Astrocyte of the spinal cord (primary cell): ENCODE results near the gene CCND1.

Experiments used
- DNase-seq: peaks from one replicate; pipeline ENCODE4 v3.0.0; 2011; ENCODE audit warnings: low read depth, low spot score
- H3K4me3 ChIP-seq: 2 replicates; pipeline ENCODE4 v1.5.1; 2011; ENCODE audit warnings: low read depth, mild to moderate bottlenecking, low read length, moderate library complexity
- CTCF ChIP-seq: IDR thresholded peaks from 2 replicates; pipeline ENCODE4 v1.5.1; 2012; ENCODE audit warnings: low read depth, mild to moderate bottlenecking, low read length, inconsistent platforms
- in situ Hi-C: cut with HindIII; loops from 2 replicates; pipeline ENCODE4 v1.10.0; 2017; ENCODE audit warnings: low sequenced_read_pairs

CCND1 gene

GRCh38 chr11:69639831-69640230 lies 1.1 kb upstream of the CCND1 start:
- TF ChIP-seq CTCF: no peak
- no peak for DNase-seq
- in situ Hi-C loops: no loop called here
- H3K4me3 ChIP-seq: peak overlapping the region; percentile 89

GRCh38 chr11:69640260-69640994 lies 529 bp upstream of the CCND1 start:
- in situ Hi-C loops: no loop called here
- peak overlapping the region; percentile 89 for H3K4me3 ChIP-seq
- DNase-seq: no peak
- TF ChIP-seq CTCF: no peak

- DNase-seq: no peak
- H3K4me3 ChIP-seq: peak overlapping the region; percentile 89
- no peak for TF ChIP-seq CTCF
- in situ Hi-C loops: no loop called here
Observed at GRCh38 chr11:69641681-69642548, 959 bp downstream of the CCND1 start.

GRCh38 chr11:69642549-69642912 lies 1.6 kb downstream of the CCND1 start:
- no peak for DNase-seq
- no peak for TF ChIP-seq CTCF
- in situ Hi-C loops: no loop called here
- H3K4me3 ChIP-seq: peak overlapping the region; percentile 89

GRCh38 chr11:69642913-69643632 lies 2.1 kb downstream of the CCND1 start:
- in situ Hi-C loops: no loop called here
- DNase-seq: peak; percentile 84
- TF ChIP-seq CTCF: peak; percentile 70
- peak overlapping the region; percentile 89 for H3K4me3 ChIP-seq

GRCh38 chr11:69643646-69644045 lies 2.7 kb downstream of the CCND1 start:
- in situ Hi-C loops: no loop called here
- TF ChIP-seq CTCF: no peak
- no peak for DNase-seq
- H3K4me3 ChIP-seq: peak overlapping the region; percentile 36
